HG02884 (cell line): Measurements from ENCODE around the gene DGLUCY.
"Not testable (repeated sequence)": the region's sequence is repeated elsewhere in the genome, so short reads cannot be mapped to it uniquely, and the experiment has no call there.

Source experiments
- ATAC-seq: cut with Tn5 transposase; IDR thresholded peaks from one replicate; pipeline ENCODE4 v1.9.1; 2021; ENCODE audit warnings: mild to moderate bottlenecking, moderate library complexity; ENCODE audit not compliant: unreplicated experiment

DGLUCY gene

GRCh38 chr14:91255026-91255695 is 141.3 kb downstream of the DGLUCY start:
- no peak for ATAC-seq

GRCh38 chr14:91256661-91257060 is 142.8 kb downstream of the DGLUCY start:
- ATAC-seq: no peak

GRCh38 chr14:91257328-91258010 is 143.6 kb downstream of the DGLUCY start:
- no peak for ATAC-seq

DNA sequence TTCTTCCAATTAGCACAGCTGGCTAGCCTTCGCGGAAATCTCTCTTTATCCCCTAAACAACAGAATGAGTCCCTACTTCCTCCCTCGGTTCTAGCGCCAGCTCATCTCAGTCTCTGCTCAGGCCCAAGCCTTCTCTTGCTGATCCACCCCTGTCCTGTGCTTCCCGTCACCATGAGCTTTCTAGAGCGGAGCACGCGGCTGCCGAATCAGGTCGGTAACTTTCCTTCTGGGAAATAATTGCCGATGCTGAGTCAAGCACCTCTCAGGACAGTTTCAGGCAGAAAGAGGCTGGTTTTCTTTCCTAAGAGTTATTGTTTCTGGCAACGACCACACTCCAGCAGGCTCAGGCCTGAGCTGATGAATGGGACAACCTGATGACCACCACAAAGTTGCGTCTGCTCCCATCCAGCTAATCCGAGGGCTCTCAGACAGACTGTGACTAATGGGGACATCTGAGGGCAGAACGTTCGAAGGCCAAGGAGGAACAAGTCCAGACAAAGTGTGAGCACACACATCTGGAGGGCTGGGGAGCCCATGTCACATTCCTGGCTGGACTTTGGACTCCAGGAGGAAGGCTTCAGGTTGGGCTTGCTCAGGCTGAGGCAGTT is 144.2 kb downstream of the DGLUCY start:
- ATAC-seq: no peak

GRCh38 chr14:91258876-91259275 is 145.0 kb downstream of the DGLUCY start:
- no peak for ATAC-seq

DNA sequence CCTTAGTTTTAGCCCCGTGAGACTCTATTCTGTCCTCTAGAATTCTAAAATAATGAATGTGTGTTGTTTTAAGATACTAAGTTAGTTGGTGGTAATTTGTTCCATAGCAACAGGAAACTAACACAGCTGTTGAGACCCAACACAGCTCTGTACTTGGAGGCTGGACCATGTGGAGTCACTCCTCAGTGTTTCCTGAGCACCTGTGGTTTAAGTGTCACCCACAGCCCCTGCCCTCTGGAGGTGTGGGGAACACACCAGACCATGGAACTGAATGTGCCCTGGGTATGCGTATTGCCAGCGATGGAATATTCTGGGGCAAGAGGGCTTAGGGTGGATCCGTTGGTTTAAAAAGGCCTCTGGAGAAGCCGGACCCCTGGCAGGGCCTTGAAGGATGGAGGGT is 147.2 kb downstream of the DGLUCY start:
- ATAC-seq: no peak

- ATAC-seq: no peak
Measured at GRCh38 chr14:91261986-91262549, 148.2 kb downstream of the DGLUCY start.

GRCh38 chr14:91263329-91263728 is 149.5 kb downstream of the DGLUCY start:
- no peak for ATAC-seq

GRCh38 chr14:91264151-91265150 is 150.6 kb downstream of the DGLUCY start:
- no peak for ATAC-seq

GRCh38 chr14:91265404-91265803 is 151.5 kb downstream of the DGLUCY start:
- ATAC-seq: no peak

DNA sequence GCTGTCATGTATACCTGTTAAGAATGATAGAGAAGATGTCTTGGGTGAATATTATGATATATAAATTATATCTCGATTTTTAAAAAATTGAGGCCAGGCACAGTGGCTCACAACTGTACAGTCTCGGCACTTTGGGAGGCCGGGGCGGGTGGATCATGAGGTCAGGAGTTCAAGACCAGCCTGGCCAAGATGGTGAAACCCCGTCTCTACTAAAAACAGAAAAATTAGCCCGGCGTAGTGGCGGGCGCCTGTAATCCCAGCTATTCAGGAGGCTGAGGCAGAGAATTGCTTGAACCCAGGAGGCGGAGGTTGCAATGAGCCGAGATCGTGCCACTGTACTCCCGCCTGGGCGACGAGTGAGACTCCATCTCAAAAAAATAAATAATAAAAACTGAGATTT is 152.4 kb downstream of the DGLUCY start:
- ATAC-seq: not testable (repeated sequence)

- ATAC-seq: no peak
Measured at GRCh38 chr14:91267965-91268437, 154.1 kb downstream of the DGLUCY start.

DNA sequence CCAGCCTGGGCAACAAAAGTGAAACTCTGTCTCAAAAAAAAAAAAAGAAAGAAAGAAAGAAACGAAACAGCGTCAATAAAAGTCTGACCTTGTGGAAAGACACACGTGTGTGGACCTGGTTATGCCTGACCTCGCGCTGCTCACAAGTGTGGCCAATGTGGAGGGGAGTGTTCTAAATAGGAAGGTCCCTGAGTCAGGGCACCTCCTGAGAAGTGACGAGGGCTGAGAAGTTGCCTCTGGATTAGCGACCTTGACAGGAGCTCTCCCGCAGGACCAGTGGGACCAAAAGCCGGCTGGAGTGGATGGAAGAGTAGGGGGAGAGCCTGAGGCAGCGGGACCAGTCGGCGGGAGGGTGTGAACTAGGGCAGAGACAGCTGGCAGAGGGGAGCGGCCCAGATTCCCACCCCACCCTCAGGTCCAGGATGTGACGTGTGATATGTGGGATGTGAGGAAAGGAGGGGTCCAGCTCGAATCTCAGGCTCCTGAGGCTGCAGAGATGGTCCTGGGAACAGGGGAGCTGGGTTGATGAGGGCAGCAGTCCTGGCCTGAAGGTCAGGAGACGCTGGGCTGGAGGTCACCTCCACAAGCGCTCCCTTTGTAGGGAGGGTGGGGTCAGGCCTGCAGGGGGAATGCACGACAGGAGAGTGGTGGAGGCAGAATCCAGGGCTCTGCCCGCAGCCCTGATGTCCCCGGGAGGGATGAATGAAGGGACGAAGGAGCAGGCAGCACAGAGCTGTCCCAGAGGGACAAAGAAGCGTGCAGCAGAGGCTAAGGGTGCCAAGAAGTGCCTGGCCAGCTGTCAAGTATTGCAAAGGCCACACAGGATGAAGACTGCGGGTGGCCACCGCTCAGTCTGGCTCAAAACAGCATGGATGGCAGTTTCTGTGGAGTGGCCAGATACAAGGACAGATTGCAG is 155.5 kb downstream of the DGLUCY start:
- ATAC-seq: no peak

DNA sequence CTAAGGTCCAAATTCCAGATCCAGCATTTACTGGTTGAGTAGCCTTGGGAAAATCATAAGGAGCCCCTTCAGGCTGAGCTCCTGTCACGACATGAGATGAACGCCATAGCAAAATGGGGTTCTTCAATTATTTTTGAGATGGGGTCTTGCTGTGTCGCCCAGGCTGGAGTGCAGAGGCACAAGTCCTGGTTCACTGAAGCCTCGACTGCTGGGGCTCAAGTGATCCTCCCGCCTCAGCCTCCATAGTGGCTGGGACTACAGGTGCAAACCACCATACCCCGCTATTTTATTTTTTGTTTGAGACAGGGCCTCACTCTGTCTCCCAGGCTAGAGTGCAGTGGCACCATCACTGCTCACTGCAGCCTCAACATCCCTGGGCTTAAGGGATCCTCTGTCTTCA is 156.3 kb downstream of the DGLUCY start:
- ATAC-seq: no peak

DNA sequence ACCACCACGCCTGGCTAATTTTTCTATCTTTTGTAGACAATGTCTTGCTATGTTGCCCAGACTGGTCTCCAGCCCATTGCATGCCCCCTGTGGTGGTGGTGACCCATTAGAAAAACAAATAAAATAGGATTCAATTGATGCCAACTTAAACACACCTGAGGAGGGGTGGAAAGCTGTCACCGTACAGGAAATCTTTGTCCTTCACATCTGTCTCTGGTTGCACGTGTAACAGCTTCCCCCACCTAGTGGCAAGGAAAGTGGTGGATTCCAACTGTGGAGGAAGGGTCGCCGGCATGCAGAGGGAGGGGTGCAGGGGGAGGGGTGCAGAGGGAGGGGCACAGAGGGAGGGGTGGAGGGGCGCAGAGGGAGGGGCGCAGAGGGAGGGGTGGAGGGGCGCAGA is 156.7 kb downstream of the DGLUCY start:
- no peak for ATAC-seq

DNA sequence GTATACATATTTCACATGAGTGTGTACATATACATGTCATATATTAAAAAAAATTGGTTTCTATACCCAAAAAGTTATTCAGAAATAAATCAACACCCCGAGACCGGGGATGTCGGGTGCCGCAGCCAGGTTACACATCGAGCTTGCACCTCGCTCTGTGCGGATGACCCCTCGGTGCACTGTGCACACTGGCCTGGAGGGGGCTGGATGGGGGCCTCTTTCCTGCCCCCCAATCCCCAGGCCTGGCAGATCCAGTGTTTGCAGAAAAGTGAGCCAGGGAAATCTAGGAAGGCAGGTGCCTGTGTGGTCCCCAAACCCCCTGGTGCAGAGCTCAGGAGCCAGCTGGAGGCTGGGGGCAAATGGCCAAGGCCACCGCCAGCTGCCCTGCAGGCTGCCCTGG is 157.8 kb downstream of the DGLUCY start:
- ATAC-seq: no peak

GRCh38 chr14:91272341-91273272 is 158.7 kb downstream of the DGLUCY start:
- ATAC-seq: no peak

DNA sequence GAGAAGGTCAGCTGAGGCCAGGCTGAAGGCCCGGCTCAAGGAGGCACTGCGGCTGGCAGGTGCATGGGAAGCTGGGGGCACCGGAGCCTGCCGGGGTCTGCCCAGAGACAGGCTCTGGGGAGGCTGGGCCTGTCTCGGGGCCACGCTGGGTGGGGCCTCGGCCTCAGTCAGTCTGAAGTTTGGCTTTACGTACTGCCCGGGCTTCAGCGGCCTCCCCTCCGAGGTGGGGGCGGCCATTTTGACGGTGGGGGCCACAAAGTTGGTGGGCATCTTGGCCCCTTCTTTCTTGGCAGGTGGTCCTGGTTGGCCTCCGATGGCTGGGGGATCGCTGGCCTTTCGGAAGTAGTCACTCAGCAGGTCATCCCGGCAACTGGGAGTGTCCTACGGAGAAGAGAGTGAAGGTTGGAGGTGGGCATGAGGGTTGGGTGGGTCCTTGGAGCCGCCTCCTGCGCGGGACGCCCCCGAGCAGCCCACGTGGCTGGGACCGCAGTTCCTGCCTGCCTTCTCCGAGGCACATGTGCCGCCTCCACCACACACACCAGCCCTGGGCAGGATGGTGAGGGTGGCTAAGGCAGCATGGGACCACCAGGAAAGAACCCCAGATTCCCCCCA is 159.5 kb downstream of the DGLUCY start:
- ATAC-seq: no peak
